GM21576 (cell line): ENCODE data around the gene FMO3.

Source experiments
- ATAC-seq: cut with Tn5 transposase; IDR thresholded peaks from one replicate; pipeline ENCODE4 v1.9.1; 2021; ENCODE audit warnings: mild to moderate bottlenecking, moderate library complexity; ENCODE audit not compliant: unreplicated experiment

FMO3 gene

GRCh38 chr1:171115280-171115897 lies 24.7 kb downstream of the FMO3 start:
- no peak for ATAC-seq

DNA sequence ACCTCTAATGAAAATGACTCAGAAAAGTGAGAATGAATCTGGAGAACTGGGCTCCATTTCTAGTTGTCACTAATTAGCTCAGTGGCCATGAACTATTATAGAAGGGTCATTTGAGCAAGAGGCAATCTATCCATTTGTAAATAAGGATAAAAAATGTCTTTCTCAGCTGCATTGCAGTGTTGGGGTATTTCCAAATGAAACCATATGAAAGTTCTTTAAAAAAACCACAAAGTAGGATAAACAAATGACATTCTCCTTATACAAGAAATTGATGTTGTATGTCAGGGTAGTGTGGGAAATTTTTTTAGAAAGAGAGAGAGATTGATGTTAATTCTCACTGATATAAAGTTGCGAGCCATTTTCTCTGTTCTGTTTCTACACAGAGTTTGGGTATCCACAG lies 26.0 kb downstream of the FMO3 start:
- ATAC-seq = no peak

- no peak for ATAC-seq
Measured at GRCh38 chr1:171117085-171117484, 26.4 kb downstream of the FMO3 start.

- ATAC-seq = no peak
Measured at GRCh38 chr1:171119648-171120047, 28.9 kb downstream of the FMO3 start.

DNA sequence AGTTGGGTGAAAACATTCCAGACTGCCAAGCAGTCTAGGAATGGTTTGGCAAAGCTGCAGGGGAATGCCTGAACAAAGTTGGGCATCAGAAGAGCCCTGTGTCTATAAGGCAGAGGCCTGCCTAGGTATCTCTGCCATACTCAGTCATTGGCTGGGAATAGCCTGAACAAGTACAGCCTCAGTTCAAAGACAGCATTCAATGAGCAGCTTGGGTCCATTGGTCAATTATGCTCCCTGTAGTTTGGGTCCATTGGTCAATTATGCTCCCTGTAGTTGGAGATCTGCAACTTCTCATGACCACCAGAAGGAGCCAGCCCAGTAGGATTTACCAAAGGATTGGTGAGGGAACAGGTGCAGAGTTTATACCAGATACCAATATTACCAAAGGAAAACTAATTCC lies 31.6 kb downstream of the FMO3 start:
- no peak for ATAC-seq

GRCh38 chr1:171122893-171123292 lies 32.2 kb downstream of the FMO3 start:
- ATAC-seq = no peak

DNA sequence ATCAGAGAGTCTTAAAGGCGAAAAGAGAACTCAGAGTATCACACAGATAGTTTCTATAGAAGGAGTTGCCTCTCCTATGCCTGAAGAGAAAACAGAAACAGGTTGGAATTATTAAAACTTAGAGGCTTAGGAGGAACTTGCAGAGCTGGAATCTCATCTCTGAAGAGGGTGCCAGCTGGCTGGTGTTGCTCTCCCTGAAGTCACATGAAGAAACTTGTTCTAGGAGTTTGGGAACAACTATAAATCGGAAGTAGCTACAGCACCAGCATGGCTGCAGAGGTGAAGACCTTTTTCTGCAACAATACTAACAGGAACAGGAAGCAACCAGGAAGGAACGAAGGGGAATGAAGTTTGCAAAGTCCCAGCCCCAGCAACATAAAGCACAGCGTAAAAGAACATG lies 35.8 kb downstream of the FMO3 start:
- ATAC-seq = no peak

- no peak for ATAC-seq
Measured at GRCh38 chr1:171127099-171127498, 36.4 kb downstream of the FMO3 start.

DNA sequence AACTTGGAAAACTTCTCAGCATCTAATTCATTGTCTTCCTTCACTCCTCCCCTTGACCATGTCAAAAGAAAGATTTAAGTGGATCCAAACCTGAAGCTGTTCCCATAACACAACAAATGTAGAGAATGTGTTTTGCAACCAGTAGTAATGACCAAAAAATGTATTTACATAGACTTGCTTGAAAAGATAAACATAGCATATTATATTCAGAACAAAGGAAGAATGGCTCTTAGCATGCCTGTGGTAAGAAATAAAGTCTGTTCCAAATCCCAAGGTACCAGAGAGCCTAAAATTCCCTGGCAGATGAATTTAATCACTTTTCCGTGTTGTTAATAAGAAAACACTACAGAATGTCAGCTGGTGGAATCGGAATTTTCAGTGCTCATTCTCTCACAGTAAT lies 36.8 kb downstream of the FMO3 start:
- no peak for ATAC-seq

- no peak for ATAC-seq
Measured at GRCh38 chr1:171128463-171128862, 37.8 kb downstream of the FMO3 start.

DNA sequence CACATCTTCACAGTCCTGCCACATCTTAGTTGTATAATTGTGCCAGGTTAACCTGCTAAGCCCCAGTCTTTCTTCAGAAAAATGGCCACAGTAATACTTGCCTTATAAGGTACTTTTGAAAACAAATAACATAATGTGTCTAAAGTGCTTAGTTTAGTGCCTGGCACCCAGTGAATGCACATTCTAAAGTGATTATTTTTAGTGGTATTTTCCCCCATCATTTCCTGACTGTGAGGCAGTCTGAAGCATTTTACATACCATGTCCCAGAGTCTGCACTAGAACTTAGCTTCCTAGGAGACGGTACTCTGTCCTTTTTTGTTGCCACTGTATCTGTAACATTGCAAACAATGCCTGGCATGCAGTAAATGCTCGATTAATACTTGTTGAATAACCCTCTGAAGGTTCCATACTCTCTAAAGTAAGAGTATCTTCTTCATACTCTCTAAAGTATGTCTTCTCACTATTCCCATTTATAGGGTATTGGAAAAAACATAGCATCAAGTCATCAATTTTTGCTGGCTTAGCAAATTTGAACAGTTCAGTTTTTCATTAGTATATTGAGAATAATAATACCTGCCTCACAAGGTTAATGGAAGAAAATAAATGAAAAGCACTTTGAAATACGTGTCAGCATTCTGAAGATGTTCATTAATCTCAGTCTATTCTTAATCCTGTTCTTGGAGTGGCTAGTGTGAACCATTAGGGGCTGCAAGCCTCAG lies 43.7 kb downstream of the FMO3 start:
- ATAC-seq = no peak

DNA sequence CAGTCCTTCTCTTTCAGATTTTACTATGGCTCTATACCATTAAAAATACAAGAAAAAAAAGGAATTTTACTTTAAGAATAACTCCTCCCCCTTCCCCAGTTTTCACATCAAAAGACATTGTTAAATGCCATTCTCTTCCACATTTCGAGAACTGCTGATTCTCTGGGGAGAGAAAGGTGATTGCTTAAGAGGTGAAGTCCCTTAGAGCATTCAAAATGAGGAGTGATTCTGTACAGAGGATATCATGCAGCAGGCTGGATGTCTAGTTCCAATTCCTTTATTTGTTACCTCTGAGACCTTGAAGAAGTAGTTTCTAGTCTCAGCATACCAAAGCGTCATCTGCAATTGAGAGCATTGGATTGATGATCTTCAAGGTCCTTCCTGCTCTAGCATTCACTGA lies 46.9 kb downstream of the FMO3 start:
- no peak for ATAC-seq

DNA sequence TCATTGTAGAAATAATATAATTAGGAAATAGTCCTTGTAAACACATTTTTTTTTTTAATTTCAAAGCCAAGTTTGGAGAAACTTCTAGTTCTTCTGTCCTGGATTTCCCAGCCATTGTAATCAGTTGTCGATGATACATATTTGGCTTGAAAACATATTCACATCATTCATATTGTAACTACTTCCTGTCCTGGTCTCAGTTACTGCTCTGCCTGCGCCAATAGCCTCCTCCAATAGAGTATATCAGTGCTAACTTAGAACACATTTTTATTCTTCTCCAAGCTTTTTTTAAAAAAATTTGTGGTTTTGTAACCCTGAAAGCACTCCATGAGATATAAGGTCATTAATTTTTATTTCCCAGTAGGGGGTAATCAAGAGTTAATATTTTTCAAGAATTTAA lies 48.3 kb downstream of the FMO3 start:
- no peak for ATAC-seq

GRCh38 chr1:171139890-171140289 lies 49.2 kb downstream of the FMO3 start:
- no peak for ATAC-seq

DNA sequence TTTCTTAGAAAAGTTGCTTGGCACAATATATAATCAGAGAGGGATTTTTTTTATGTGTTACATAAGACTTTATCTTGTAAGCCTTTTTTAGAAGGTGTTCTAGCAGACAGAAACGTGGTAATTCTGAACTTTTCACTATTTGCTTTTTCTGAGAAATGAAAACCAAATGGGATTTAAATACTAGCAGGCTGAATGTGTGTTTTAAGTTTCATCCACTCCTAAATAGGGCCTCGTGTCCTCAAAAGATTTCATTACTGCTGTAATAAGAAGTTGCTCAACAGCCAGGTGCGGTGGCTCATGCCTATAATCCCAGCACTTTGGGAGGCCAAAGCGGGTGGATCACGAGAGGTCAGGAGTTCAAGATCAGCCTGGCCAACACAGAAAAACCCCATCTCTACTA lies 49.7 kb downstream of the FMO3 start:
- ATAC-seq = no peak

DNA sequence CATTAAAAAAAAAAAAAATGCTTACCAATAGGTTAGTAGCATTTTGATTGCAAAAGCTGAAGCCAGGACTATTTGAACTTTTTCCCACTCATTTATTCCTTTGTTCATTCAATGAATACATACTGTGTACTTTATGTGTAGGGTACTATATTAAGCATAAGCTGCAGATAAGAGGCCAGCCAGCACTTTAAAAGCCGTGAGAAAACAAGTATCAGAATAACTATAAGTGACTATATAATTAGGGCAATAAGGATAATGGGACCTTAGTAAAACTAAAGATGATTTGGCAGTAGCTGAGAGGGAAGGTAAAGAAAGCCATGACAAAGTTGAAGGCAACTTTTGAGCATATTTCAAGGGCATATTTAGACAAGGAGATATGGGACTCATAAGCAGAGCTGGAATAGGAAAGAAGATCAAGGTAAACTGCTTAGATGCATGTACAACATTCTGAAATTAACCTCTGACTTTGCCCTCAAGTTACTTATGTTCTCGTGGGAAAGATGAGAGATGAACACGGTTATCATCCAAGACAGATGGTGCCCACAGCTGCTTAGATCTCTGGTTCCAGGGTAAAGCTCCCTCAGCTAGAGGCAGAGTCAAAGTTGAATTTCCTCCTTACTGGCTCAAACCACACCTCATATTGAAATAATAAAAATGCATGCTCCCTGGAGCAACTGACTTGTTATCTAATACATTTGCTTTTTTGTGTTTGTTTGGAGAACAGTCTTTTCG lies 50.4 kb downstream of the FMO3 start:
- no peak for ATAC-seq

GRCh38 chr1:171141688-171142415 lies 51.1 kb downstream of the FMO3 start:
- ATAC-seq = no peak

GRCh38 chr1:171142416-171143385 lies 52.0 kb downstream of the FMO3 start:
- no peak for ATAC-seq

DNA sequence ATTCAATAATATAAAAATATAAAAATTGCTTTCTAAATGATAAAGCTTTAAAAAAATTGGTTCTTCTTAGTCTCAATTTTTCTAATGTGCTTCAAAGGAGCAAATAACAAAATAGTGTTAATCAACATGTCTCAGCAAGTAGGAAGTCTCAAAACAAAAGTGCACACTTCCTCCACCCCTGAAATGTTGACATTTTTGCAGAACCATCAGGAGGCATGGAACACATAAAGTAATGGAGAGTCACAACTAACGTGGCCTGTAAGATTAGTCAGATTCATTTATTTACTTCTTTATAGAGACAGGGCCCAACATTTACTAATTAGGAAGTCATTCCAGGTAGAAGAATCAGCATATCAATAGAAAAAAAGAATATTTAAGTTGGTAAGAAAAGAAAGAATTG lies 59.5 kb downstream of the FMO3 start:
- ATAC-seq = no peak

- no peak for ATAC-seq
Measured at GRCh38 chr1:171152549-171152948, 61.8 kb downstream of the FMO3 start.
